Renal pelvis (tissue), 4 donors: Measurements from ENCODE around the gene CCM2L. TPM values are rescaled to one million over a fixed set of nuclear protein-coding genes. Genes with fewer than 3 reads are reported as not detected.
"Not testable (repeated sequence)": the region's sequence is repeated elsewhere in the genome, so short reads cannot be mapped to it uniquely, and the experiment has no call there.

Experiments used
- DNase-seq: peaks from one replicate; pipeline ENCODE4 v3.0.0-alpha.2; 2013
- polyA plus RNA-seq, 3 donors: library from polyadenylated mRNA; unstranded; fragments of 120-200 nt; gene quantifications; one replicate each; pipeline ENCODE4 v1.2.1, GENCODE V29; 2013; ENCODE audit not compliant: insufficient read length in 3 of 3

CCM2L gene
- polyA plus RNA-seq, 3 donors: 7.0 to 9.2 (median 8.4) TPM

GRCh38 chr20:32024683-32025295 lies 14.6 kb downstream of the CCM2L start:
- DNase-seq: no peak

GRCh38 chr20:32027643-32028042 lies 17.4 kb downstream of the CCM2L start:
- DNase-seq: no peak

GRCh38 chr20:32028647-32029372 lies 18.6 kb downstream of the CCM2L start:
- peak; percentile 50 for DNase-seq

- DNase-seq: no peak
Measured at GRCh38 chr20:32029561-32029960, 19.3 kb downstream of the CCM2L start.

GRCh38 chr20:32031007-32031958 lies 21.0 kb downstream of the CCM2L start:
- peak; percentile 85 for DNase-seq

GRCh38 chr20:32033316-32033715 lies 23.1 kb downstream of the CCM2L start:
- DNase-seq: no peak

GRCh38 chr20:32033721-32034120 lies 23.5 kb downstream of the CCM2L start:
- DNase-seq: not testable (repeated sequence)

GRCh38 chr20:32034581-32035425 lies 24.6 kb downstream of the CCM2L start:
- no peak for DNase-seq

- no peak for DNase-seq
Measured at GRCh38 chr20:32035426-32035779, 25.2 kb downstream of the CCM2L start.

GRCh38 chr20:32036252-32036651 lies 26.0 kb downstream of the CCM2L start:
- DNase-seq: no peak

GRCh38 chr20:32036716-32037485 lies 26.7 kb downstream of the CCM2L start:
- DNase-seq: no peak

- no peak for DNase-seq
Measured at GRCh38 chr20:32037929-32038328, 27.7 kb downstream of the CCM2L start.

GRCh38 chr20:32040142-32040953 lies 30.1 kb downstream of the CCM2L start:
- no peak for DNase-seq

GRCh38 chr20:32045999-32046398 lies 35.8 kb downstream of the CCM2L start:
- no peak for DNase-seq

- no peak for DNase-seq
Measured at GRCh38 chr20:32050324-32050841, 40.1 kb downstream of the CCM2L start.

GRCh38 chr20:32050851-32051556 lies 40.8 kb downstream of the CCM2L start:
- no peak for DNase-seq

GRCh38 chr20:32051720-32052089 lies 41.5 kb downstream of the CCM2L start:
- no peak for DNase-seq

- no peak for DNase-seq
Measured at GRCh38 chr20:32052090-32052777, 42.0 kb downstream of the CCM2L start, which contains the start of gene HCK. TSS of gene HCK (plus strand) at chr20:32052242.
